ENCODE results near the gene CNKSR1.

DNA sequence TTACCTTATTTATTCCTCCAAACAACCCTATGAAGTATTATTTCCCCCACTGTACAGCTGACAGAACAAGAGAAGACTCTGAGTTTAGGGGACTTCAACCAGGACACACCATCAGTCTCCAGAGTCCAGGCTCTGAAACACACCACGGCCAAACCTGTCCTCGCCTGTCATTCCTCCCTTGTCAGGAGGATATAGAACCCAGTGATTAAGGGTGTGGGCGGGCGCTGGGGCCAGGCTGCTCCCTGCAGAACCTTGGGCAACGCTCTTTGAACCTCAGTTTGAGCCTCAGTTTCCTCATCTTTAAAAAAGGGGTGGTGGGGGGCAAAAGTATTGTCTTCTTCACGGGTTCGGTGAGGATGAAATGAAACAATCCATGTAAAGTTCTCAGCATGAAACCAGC is 47.3 kb downstream of the CNKSR1 start:
- no peak for TF ChIP-seq CTCF (IDR thresholded peaks at IDR 0.05)
- no peak for TF ChIP-seq POLR2A (IDR thresholded peaks at IDR 0.05)

All from Peyer's patch (tissue), 4 donors.